WTC11 (cell line): ENCODE measurements around the gene EPB41L4B. TPM values are rescaled to one million over a fixed set of nuclear protein-coding genes. Genes with fewer than 3 reads are reported as not detected.
A peak's percentile ranks its signal among the peaks of the same experiment; 100 is the strongest.

Experiments
- ATAC-seq: fragments of 200-7000 bp; cut with Tn5 transposase; 2 replicates; pipeline ENCODE4 v1.10.0; 2021; ENCODE audit warnings: mild to moderate bottlenecking, moderate library complexity
- CTCF ChIA-PET: fragments of 300-600 bp; sonication (Branson Sonifier 250); formaldehyde crosslinking; loops from one replicate; lab custom pipeline; 2021; ENCODE audit warnings: antibody characterized with exemption; lab: Charles Lee
- POLR2A ChIA-PET: fragments of 350-600 bp; sonication (Branson Sonifier 250); formaldehyde crosslinking; loops from one replicate; lab custom pipeline; 2021; ENCODE audit warnings: antibody characterized with exemption; lab: Charles Lee
- DNase-seq: peaks from one replicate; pipeline ENCODE4 v3.0.0; 2021; ENCODE audit warnings: low spot score
- H3K27ac Mint-ChIP-seq: 2 replicates; pipeline ENCODE4 v1.8.0; 2021; ENCODE audit warnings: mixed read lengths
- H3K27me3 Mint-ChIP-seq: 2 replicates; pipeline ENCODE4 v1.8.0; 2021; ENCODE audit warnings: low read depth, mild to moderate bottlenecking, moderate library complexity, mixed read lengths
- H3K36me3 Mint-ChIP-seq: 2 replicates; pipeline ENCODE4 v1.8.0; 2021; ENCODE audit warnings: mixed read lengths
- H3K4me1 Mint-ChIP-seq: 2 replicates; pipeline ENCODE4 v1.8.0; 2022; ENCODE audit warnings: mixed read lengths
- H3K4me3 Mint-ChIP-seq: 2 replicates; pipeline ENCODE4 v1.8.0; 2021; ENCODE audit warnings: mild to moderate bottlenecking, moderate library complexity, mixed read lengths
- H3K9me3 Mint-ChIP-seq: 2 replicates; pipeline ENCODE4 v1.8.0; 2021; ENCODE audit warnings: mixed read lengths
- ATF2 ChIP-seq: sonication (generic); formaldehyde crosslinking; IDR thresholded peaks from 2 replicates; pipeline ENCODE4 v1.8.1; 2022; ENCODE audit warnings: low read depth, missing genetic modification reagents, borderline replicate concordance
- ATF6 ChIP-seq: sonication (generic); formaldehyde crosslinking; IDR thresholded peaks from 2 replicates; pipeline ENCODE4 v1.8.1; 2023; ENCODE audit warnings: mild to moderate bottlenecking, missing genetic modification reagents
- CREM ChIP-seq: sonication (generic); formaldehyde crosslinking; IDR thresholded peaks from 2 replicates; pipeline ENCODE4 v1.8.1; 2022; ENCODE audit warnings: mild to moderate bottlenecking, missing genetic modification reagents, moderate library complexity
- CTCF ChIP-seq: fragments of 200-600 bp; IDR thresholded peaks from 2 replicates; pipeline ENCODE4 v1.8.0; 2022; ENCODE audit warnings: antibody characterized with exemption
- ESRRA ChIP-seq: sonication (generic); formaldehyde crosslinking; IDR thresholded peaks from 2 replicates; pipeline ENCODE4 v1.8.1; 2022; ENCODE audit warnings: mild to moderate bottlenecking, missing genetic modification reagents, borderline replicate concordance
- FOXP1 ChIP-seq: sonication (generic); formaldehyde crosslinking; IDR thresholded peaks from 2 replicates; pipeline ENCODE4 v1.8.0; 2022; ENCODE audit warnings: missing genetic modification reagents, mild to moderate bottlenecking, moderate library complexity, borderline replicate concordance
- MAX ChIP-seq: sonication (generic); formaldehyde crosslinking; IDR thresholded peaks from 2 replicates; pipeline ENCODE4 v1.8.0; 2022; ENCODE audit warnings: mild to moderate bottlenecking, missing genetic modification reagents
- MLX ChIP-seq: sonication (generic); formaldehyde crosslinking; IDR thresholded peaks from 2 replicates; pipeline ENCODE4 v1.8.1; 2023; ENCODE audit warnings: mild to moderate bottlenecking, missing genetic modification reagents, moderate library complexity
- NR3C1 ChIP-seq: sonication (generic); formaldehyde crosslinking; conservative IDR thresholded peaks from 2 replicates; pipeline ENCODE4 v1.8.1; 2023; ENCODE audit warnings: low read depth, mild to moderate bottlenecking, missing genetic modification reagents
- PREB ChIP-seq: sonication (generic); formaldehyde crosslinking; IDR thresholded peaks from 2 replicates; pipeline ENCODE4 v1.8.1; 2022; ENCODE audit warnings: mild to moderate bottlenecking, missing genetic modification reagents, moderate library complexity, borderline replicate concordance
- PRRX2 ChIP-seq: fragments of 250-450 bp; sonication (Bioruptor Pico); IDR thresholded peaks from 2 replicates; pipeline ENCODE4 v1.8.0; 2021; ENCODE audit warnings: mild to moderate bottlenecking
- TEAD1 ChIP-seq: sonication (generic); formaldehyde crosslinking; IDR thresholded peaks from 2 replicates; pipeline ENCODE4 v1.8.0; 2022; ENCODE audit warnings: mild to moderate bottlenecking, missing genetic modification reagents
- ZNF121 ChIP-seq: sonication (generic); formaldehyde crosslinking; IDR thresholded peaks from 2 replicates; pipeline ENCODE4 v1.8.0; 2023; ENCODE audit warnings: missing genetic modification reagents
- ZNF425 ChIP-seq: fragments of 250-450 bp; sonication (Bioruptor Pico); conservative IDR thresholded peaks from 2 replicates; pipeline ENCODE4 v1.9.0; 2021; ENCODE audit warnings: mild to moderate bottlenecking
- total RNA-seq: library from RNA; stranded (reverse); gene quantifications from 3 replicates; pipeline ENCODE4 v1.2.3, GENCODE V29; 2021
- TF ChIP-seq, protein P1 (sequence below): sonication (generic); formaldehyde crosslinking; IDR thresholded peaks from 2 replicates; pipeline ENCODE4 v1.8.0; 2022; ENCODE audit warnings: mild to moderate bottlenecking, missing genetic modification reagents
- TF ChIP-seq, protein P2 (sequence below): sonication (generic); formaldehyde crosslinking; IDR thresholded peaks from 2 replicates; pipeline ENCODE4 v1.8.1; 2023; ENCODE audit warnings: mild to moderate bottlenecking, missing genetic modification reagents
- TF ChIP-seq, protein P3 (sequence below): sonication (generic); formaldehyde crosslinking; IDR thresholded peaks from 2 replicates; pipeline ENCODE4 v1.8.1; 2022; ENCODE audit warnings: missing genetic modification reagents, borderline replicate concordance

The EPB41L4B gene
- total RNA-seq, 1 experiment from 2014 or later = 20.0 TPM

DNA sequence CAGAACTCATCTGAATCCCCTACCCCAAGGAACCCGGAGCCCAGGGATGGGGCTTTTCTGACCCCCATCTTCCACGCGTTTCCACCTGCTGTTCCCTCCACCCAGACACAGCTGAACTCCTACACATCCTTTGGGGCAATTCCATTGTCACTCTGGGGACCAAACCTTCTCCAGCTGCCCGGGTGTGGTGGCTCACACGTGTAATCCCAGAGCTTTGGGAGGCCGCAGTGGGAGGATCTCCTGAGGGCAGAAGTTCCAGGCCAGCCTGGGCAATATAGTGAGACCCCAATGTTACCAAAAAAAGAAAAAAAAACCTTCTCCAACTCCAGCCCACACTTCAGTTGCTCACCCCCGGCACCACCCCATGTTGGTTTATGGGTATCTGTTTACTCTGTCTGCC, 8.1 kb downstream of the EPB41L4B start (continued):
- TF ChIP-seq MLX (CRISPR knock-in tag) = no peak

DNA sequence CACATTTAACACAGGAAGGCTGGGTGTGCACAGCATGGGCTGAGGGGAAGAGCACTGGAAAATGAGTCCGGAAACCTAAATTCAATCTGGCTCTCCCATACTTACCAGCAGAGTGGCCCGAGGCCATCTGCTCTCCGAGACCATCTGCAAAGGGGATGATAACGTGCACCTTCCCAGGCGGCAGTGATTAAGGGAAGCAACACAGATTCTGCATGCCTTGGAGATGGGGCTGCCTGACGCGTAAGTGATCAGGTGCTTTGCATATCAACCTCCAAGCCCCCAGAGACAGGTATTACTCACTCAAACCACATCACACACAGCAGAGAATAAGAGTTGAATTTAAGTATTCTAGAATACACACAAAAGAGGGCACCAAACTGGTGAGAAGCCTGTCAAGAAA, 9.1 kb downstream of the EPB41L4B start:
- Mint-ChIP-seq H3K4me3 (no peak overlapping the region), H3K4me1 (peaks cover 81% of the 10 kb centered on the region), H3K9me3 (no peaks in the 10 kb centered on the region), H3K27ac (peak overlapping the region; percentile 30), H3K27me3 (no peaks in the 10 kb centered on the region), H3K36me3 (peaks cover 4% of the 10 kb centered on the region)
- ATAC-seq (no peak), DNase-seq (no peak)
- ChIA-PET CTCF (interaction anchor here (1.0 kb wide), 1 partner anchor 128 kb away, joined by 4 read pairs; no protein-coding TSS in a partner anchor), POLR2A (no interaction called here)
- TF ChIP-seq, protein P1, sequence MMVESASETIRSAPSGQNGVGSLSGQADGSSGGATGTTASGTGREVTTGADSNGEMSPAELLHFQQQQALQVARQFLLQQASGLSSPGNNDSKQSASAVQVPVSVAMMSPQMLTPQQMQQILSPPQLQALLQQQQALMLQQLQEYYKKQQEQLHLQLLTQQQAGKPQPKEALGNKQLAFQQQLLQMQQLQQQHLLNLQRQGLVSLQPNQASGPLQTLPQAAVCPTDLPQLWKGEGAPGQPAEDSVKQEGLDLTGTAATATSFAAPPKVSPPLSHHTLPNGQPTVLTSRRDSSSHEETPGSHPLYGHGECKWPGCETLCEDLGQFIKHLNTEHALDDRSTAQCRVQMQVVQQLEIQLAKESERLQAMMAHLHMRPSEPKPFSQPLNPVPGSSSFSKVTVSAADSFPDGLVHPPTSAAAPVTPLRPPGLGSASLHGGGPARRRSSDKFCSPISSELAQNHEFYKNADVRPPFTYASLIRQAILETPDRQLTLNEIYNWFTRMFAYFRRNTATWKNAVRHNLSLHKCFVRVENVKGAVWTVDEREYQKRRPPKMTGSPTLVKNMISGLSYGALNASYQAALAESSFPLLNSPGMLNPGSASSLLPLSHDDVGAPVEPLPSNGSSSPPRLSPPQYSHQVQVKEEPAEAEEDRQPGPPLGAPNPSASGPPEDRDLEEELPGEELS (CRISPR knock-in tag) = no peak
- TF ChIP-seq CREM (CRISPR knock-in tag) (no peak), ZNF121 (CRISPR knock-in tag) (no peak), FOXP1 (CRISPR knock-in tag) (no peak), TEAD1 (no peak), ESRRA (CRISPR knock-in tag) (no peak), NR3C1 (CRISPR knock-in tag) (no peak), ATF6 (CRISPR knock-in tag) (no peak), PRRX2 (CRISPR knock-in tag) (no peak), CTCF (no peak), ZNF425 (no peak), MAX (CRISPR knock-in tag) (no peak), PREB (CRISPR knock-in tag) (no peak), ATF2 (CRISPR knock-in tag) (no peak)
- TF ChIP-seq, protein P2, sequence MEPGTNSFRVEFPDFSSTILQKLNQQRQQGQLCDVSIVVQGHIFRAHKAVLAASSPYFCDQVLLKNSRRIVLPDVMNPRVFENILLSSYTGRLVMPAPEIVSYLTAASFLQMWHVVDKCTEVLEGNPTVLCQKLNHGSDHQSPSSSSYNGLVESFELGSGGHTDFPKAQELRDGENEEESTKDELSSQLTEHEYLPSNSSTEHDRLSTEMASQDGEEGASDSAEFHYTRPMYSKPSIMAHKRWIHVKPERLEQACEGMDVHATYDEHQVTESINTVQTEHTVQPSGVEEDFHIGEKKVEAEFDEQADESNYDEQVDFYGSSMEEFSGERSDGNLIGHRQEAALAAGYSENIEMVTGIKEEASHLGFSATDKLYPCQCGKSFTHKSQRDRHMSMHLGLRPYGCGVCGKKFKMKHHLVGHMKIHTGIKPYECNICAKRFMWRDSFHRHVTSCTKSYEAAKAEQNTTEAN (CRISPR knock-in tag) = no peak
- TF ChIP-seq, protein P3, sequence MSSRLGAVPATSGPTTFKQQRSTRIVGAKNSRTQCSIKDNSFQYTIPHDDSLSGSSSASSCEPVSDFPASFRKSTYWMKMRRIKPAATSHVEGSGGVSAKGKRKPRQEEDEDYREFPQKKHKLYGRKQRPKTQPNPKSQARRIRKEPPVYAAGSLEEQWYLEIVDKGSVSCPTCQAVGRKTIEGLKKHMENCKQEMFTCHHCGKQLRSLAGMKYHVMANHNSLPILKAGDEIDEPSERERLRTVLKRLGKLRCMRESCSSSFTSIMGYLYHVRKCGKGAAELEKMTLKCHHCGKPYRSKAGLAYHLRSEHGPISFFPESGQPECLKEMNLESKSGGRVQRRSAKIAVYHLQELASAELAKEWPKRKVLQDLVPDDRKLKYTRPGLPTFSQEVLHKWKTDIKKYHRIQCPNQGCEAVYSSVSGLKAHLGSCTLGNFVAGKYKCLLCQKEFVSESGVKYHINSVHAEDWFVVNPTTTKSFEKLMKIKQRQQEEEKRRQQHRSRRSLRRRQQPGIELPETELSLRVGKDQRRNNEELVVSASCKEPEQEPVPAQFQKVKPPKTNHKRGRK (CRISPR knock-in tag) = no peak
